Breast epithelium (tissue), 4 donors: ENCODE measurements around the gene SKAP2. TPM values are rescaled to one million over a fixed set of nuclear protein-coding genes. Genes with fewer than 3 reads are reported as not detected.

ENCODE experiments used
- DNase-seq, 2 donors: peaks; one replicate each; pipeline ENCODE4 v3.0.0-alpha.2; 2019; ENCODE audit warnings: low spot score in 2 of 2
- H3K27ac ChIP-seq, 2 donors: fragments of 200-600 bp; sonication (generic) in 1 of 2; one replicate each; pipeline ENCODE4 v1.5.1; 2016 to 2019; ENCODE audit warnings: mild to moderate bottlenecking in 1 of 2
- H3K27me3 ChIP-seq, 2 donors: fragments of 200-600 bp; sonication (generic) in 1 of 2; one replicate each; pipeline versions ENCODE4 v1.5.1 to v1.6.0; 2017 to 2019; ENCODE audit warnings: control low read depth in 1 of 2, mild to moderate bottlenecking in 1 of 2
- H3K36me3 ChIP-seq: fragments of 200-600 bp; one replicate; pipeline ENCODE4 v1.5.1; 2019
- H3K4me1 ChIP-seq, 2 donors: fragments of 200-600 bp; sonication (generic); one replicate each; pipeline ENCODE4 v1.5.1; 2016 to 2019; ENCODE audit warnings: control low read depth in 1 of 2
- H3K4me3 ChIP-seq, 3 donors: fragments of 200-600 bp; sonication (generic); 1 replicate in 2 of 3; 2 replicates in 1 of 3; pipeline ENCODE4 v1.5.1; 2016 to 2019; ENCODE audit warnings: mild to moderate bottlenecking in 3 of 3, moderate library complexity in 2 of 3
- H3K9me3 ChIP-seq, 2 donors: fragments of 200-600 bp; sonication (generic) in 1 of 2; one replicate each; pipeline ENCODE4 v1.5.1; 2016 to 2019; ENCODE audit warnings: control low read depth in 1 of 2
- POLR2A ChIP-seq: fragments of 450-650 bp; IDR thresholded peaks from one replicate; pipeline ENCODE4 v1.6.1; 2016; ENCODE audit warnings: antibody characterized with exemption, mild to moderate bottlenecking, moderate library complexity
- POLR2AphosphoS5 ChIP-seq, 3 donors: sonication (generic); formaldehyde crosslinking; IDR thresholded peaks; one replicate each; pipeline ENCODE4 v1.6.1; 2017; ENCODE audit warnings: antibody characterized with exemption in 3 of 3
- intact Hi-C: fragments of 100-400 bp; cut with DNase I; formaldehyde crosslinking; loops from one replicate; pipeline ENCODE4 v1.15.1; 2023; ENCODE audit warnings: low total_unique reads
- total RNA-seq, 3 donors: library from RNA; depleted of rRNA; stranded (reverse); fragments of >200 nt; gene quantifications; one replicate each; pipeline ENCODE4 v1.1.0, GENCODE V29; 2016
- TF ChIP-seq, protein P1 (sequence below), 3 donors: fragments of 450-650 bp; IDR thresholded peaks; one replicate each; pipeline ENCODE4 v1.5.1; 2016 to 2017; ENCODE audit warnings: antibody characterized with exemption in 3 of 3, mild to moderate bottlenecking in 3 of 3, moderate library complexity in 3 of 3

The SKAP2 gene, protein sequence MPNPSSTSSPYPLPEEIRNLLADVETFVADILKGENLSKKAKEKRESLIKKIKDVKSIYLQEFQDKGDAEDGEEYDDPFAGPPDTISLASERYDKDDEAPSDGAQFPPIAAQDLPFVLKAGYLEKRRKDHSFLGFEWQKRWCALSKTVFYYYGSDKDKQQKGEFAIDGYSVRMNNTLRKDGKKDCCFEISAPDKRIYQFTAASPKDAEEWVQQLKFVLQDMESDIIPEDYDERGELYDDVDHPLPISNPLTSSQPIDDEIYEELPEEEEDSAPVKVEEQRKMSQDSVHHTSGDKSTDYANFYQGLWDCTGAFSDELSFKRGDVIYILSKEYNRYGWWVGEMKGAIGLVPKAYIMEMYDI
- total RNA-seq: 10 to 100 TPM; 26.5 to 46.5 (median 35.7) TPM

DNA sequence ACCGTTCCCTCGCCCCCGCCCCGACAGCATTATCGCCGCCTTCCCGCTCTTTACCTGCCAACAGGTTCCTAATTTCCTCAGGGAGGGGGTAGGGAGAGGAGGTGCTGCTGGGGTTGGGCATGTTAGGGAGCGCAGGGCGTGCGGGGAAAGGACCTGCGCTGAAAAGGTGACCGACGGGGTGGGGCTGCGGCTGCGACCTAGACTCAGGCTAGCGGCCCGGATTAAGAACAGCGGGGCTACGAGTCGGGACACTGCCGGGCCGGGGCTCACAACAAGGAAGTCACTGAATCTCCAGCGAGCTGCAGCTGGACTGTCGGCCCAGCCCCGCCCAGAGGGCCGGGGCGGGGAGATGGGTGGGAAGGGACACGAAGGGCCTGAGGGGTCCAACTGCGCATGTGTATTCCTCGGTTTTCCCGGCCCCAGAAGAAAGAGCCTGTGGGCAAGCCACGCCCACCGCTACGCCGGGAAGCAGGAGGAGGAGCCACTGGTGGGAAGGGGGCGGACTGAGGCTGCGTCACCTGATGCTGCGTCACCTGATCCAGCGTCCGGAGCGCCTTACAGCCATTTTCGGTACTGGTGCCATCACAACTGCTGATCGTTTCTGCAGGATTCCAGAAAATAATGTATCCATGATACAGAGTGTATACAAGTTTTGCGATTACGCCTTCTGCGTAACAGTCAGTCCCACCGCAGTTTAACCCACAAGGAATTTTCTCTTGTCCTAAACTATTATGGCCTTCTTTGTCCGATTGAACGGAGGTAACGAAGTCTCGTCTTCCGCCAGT is at the start of gene SKAP2:
TSS of gene SKAP2 (minus strand) at position 282 of the 785 bp plus-strand sequence. CDS start at position 121, 161 bp downstream.
- no peaks in the 10 kb centered on the region for H3K36me3 ChIP-seq
- no peaks in the 10 kb centered on the region for H3K4me1 ChIP-seq
- peak within 1 kb of the TSS; percentile 95 to 97 for H3K27ac ChIP-seq
- H3K9me3 ChIP-seq: no peaks in the 10 kb centered on the region
- intact Hi-C loops: no loop called here
- TF ChIP-seq, protein P1, sequence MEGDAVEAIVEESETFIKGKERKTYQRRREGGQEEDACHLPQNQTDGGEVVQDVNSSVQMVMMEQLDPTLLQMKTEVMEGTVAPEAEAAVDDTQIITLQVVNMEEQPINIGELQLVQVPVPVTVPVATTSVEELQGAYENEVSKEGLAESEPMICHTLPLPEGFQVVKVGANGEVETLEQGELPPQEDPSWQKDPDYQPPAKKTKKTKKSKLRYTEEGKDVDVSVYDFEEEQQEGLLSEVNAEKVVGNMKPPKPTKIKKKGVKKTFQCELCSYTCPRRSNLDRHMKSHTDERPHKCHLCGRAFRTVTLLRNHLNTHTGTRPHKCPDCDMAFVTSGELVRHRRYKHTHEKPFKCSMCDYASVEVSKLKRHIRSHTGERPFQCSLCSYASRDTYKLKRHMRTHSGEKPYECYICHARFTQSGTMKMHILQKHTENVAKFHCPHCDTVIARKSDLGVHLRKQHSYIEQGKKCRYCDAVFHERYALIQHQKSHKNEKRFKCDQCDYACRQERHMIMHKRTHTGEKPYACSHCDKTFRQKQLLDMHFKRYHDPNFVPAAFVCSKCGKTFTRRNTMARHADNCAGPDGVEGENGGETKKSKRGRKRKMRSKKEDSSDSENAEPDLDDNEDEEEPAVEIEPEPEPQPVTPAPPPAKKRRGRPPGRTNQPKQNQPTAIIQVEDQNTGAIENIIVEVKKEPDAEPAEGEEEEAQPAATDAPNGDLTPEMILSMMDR (IDR thresholded peaks at IDR 0.05): peak in 1 of 3 donors; percentile 23
- TF ChIP-seq POLR2A (peak; percentile 82), POLR2AphosphoS5 (IDR thresholded peaks at IDR 0.05) (peak; percentile 49 to 97 (median 78))
- H3K27me3 ChIP-seq: no peaks in the 10 kb centered on the region
- H3K4me3 ChIP-seq: peak within 1 kb of the TSS; percentile 78 to 91 (median 82)
- peak; percentile 99 for DNase-seq

DNA sequence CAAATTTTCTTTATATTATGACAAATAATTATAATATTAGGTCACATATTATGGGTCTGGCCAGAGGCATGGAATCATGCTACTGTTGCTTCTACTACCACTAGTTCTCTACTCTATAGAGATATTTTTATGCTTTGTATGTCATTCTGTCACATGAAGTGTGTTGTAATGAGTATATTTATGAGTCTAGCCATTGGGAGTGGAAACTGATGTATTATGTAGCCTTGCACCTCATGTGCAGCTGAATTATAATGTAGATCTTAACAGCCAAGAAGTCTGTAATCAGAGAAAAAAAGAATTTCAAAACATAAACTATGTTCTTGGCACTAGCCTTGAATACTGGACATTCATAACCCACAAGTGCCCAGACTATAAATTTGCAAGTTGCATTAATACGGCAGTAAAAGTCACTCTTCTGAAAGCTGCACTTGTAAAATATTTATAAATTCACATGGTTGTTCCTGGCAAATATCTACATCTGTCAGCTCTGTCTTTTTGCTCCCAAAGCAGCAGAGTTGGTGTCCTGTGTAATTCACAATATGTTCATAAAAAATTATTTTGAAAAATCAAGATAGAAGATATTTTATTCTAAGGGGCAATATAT is 48.6 kb upstream of the SKAP2 start:
- Histone ChIP-seq H3K9me3 (no peaks in the 10 kb centered on the region), H3K4me1 (no peaks in the 10 kb centered on the region), H3K27ac (no peak overlapping the region), H3K4me3 (no peak overlapping the region), H3K27me3 (no peaks in the 10 kb centered on the region), H3K36me3 (no peaks in the 10 kb centered on the region)
- intact Hi-C loops: no loop called here
- TF ChIP-seq POLR2AphosphoS5 (IDR thresholded peaks at IDR 0.05) (no peak), POLR2A (no peak)
- no peak for DNase-seq

DNA sequence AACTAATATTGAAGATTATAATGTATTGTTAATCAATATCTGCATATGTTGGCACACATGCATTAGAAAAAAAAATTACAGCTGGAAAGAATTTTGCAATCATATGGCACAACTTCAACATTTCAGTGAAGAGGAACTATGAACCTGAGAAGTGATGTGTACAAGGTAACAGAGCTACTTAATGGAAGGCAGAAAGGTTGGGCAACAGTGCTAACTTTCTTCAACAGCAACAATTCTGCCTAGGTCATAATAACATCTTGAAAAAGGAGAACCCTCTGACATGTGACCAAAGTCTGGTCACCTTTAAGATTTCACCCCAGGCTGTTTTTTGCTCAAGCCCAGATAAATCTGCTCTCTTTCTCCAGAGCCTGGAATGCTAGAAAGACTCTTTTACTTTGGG is 47.9 kb upstream of the SKAP2 start:
- intact Hi-C loops: no loop called here
- no peaks in the 10 kb centered on the region for H3K27me3 ChIP-seq
- H3K9me3 ChIP-seq: no peaks in the 10 kb centered on the region
- no peaks in the 10 kb centered on the region for H3K36me3 ChIP-seq
- no peak for DNase-seq
- TF ChIP-seq, protein P1 (IDR thresholded peaks at IDR 0.05): no peak
- TF ChIP-seq POLR2A: no peak
- TF ChIP-seq POLR2AphosphoS5 (IDR thresholded peaks at IDR 0.05): no peak
- no peak overlapping the region for H3K4me3 ChIP-seq
- no peaks in the 10 kb centered on the region for H3K4me1 ChIP-seq
- no peak overlapping the region for H3K27ac ChIP-seq

DNA sequence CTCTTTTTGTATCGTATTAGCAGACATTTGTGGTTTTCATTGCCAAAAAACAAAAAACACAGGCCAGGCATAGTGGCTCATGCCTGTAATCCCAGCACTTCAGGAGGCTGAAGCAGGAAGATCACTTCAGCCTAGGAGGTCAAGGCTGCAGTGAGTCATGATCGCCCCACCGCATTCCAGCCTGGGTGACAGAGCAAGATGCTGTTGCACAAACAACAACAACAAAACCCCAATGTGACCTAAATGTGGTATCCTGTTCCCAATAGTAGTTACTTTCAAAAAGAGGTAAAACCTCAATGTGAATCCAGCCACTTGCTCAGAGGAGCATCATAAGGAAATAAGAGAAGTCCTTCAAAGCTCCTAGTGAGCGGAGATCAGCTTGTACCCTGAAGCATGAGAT is 45.8 kb upstream of the SKAP2 start:
- Histone ChIP-seq H3K4me3 (no peak overlapping the region), H3K36me3 (no peaks in the 10 kb centered on the region), H3K9me3 (no peaks in the 10 kb centered on the region), H3K27me3 (no peaks in the 10 kb centered on the region), H3K4me1 (no peaks in the 10 kb centered on the region), H3K27ac (no peak overlapping the region)
- intact Hi-C loops: no loop called here
- TF ChIP-seq POLR2AphosphoS5 (IDR thresholded peaks at IDR 0.05): no peak
- TF ChIP-seq, protein P1 (IDR thresholded peaks at IDR 0.05): no peak
- TF ChIP-seq POLR2A: no peak
- no peak for DNase-seq

DNA sequence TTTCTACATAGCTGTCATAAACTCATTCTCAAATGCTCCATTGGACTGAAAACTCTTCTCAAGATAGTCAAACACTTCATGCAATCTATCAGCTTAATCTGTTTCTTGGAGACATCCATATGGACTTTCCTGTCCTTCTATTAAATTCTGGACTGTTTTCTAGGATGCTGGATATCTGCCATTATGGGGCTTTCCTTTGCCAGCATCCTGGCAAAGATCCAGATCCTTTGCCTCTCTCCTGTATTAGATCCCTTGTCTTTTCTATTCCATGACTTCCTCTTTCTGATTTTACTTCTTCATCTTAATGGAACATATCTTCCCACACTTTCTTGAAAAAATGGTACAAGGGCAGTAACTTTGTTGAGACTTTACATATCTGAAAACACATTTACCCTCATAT is 35.9 kb upstream of the SKAP2 start:
- no peak overlapping the region for H3K27ac ChIP-seq
- intact Hi-C loops: no loop called here
- DNase-seq: no peak
- H3K27me3 ChIP-seq: peaks cover 0 to 3% of the 10 kb centered on the region in 2 donors
- no peaks in the 10 kb centered on the region for H3K36me3 ChIP-seq
- no peak overlapping the region for H3K4me3 ChIP-seq
- no peak for TF ChIP-seq POLR2AphosphoS5 (IDR thresholded peaks at IDR 0.05)
- TF ChIP-seq, protein P1 (IDR thresholded peaks at IDR 0.05): no peak
- no peak for TF ChIP-seq POLR2A
- no peaks in the 10 kb centered on the region for H3K4me1 ChIP-seq
- H3K9me3 ChIP-seq: no peaks in the 10 kb centered on the region
